ENCODE measurements around the gene KRT13.
A peak's percentile ranks its signal among the peaks of the same experiment; 100 is the strongest.

KRT13 gene

DNA sequence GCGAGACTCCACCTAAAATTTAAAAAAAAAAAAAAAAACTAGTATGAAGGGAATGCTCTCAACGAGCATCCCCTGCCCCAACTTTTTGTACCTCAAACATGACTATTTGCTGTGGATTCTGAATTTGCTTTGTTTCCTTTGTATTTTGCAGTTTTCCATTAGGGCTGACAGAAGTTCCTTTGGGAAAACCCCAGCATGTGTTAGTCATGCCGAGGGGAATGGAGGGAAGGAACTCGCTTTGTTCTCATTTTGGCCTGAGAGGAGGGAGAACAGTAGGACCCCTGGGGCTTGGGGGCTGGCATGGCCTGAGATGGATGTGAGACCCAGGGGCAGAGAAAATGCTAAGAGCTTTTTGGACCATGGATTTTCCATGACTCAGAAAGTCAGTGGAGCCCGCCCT lies 46.0 kb upstream of the KRT13 start:
- Histone ChIP-seq H3K4me1 (ENCODE audit: low read depth, poor library complexity, severe bottlenecking) (peaks cover 12% of the 10 kb centered on the region), H3K79me2 (ENCODE audit: insufficient read depth, low read depth) (no peaks in the 10 kb centered on the region), H3K4me2 (no peak overlapping the region), H3K36me3 (ENCODE audit: insufficient read depth) (no peaks in the 10 kb centered on the region), H3K9ac (no peak overlapping the region), H3K4me3 (IDR thresholded peaks at IDR 0.05; ENCODE audit: insufficient read depth, low read depth, low read length) (no peak overlapping the region), H3K27me3 (ENCODE audit: insufficient read depth, low read depth) (peaks cover 9% of the 10 kb centered on the region; the same call in 1 of the 2 replicates), H3K27ac (no peak overlapping the region), H4K20me1 (ENCODE audit: insufficient read depth) (no peaks in the 10 kb centered on the region), H2AFZ (ENCODE audit: low read depth) (no peak overlapping the region)
- TF ChIP-seq, protein P1, sequence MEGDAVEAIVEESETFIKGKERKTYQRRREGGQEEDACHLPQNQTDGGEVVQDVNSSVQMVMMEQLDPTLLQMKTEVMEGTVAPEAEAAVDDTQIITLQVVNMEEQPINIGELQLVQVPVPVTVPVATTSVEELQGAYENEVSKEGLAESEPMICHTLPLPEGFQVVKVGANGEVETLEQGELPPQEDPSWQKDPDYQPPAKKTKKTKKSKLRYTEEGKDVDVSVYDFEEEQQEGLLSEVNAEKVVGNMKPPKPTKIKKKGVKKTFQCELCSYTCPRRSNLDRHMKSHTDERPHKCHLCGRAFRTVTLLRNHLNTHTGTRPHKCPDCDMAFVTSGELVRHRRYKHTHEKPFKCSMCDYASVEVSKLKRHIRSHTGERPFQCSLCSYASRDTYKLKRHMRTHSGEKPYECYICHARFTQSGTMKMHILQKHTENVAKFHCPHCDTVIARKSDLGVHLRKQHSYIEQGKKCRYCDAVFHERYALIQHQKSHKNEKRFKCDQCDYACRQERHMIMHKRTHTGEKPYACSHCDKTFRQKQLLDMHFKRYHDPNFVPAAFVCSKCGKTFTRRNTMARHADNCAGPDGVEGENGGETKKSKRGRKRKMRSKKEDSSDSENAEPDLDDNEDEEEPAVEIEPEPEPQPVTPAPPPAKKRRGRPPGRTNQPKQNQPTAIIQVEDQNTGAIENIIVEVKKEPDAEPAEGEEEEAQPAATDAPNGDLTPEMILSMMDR (conservative IDR thresholded peaks at IDR 0.05; ENCODE audit: low read depth, low read length), result no peak

DNA sequence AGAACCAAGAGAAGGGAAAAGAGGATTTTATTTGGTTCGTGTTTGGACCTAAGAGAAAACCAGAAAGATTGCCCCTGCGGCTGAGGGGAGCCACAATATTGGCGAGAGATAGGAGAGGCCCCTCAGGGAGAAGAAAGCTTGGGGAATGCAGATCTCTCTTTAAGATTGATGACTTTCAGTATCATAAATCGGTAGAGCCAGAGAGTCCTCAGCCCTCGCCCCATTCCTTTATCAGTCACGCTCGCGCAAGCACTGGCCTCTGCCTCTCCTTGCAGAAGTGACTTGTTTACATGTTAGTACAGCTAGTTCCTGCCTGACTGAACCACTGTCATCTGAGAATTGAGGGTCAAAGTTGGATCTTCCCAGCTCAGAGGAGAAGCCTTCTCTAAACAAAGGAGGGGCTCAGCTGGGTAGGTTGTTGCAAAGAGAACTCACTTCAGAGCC lies 44.2 kb upstream of the KRT13 start:
- peaks cover 12% of the 10 kb centered on the region for H3K4me1 ChIP-seq (ENCODE audit: low read depth, poor library complexity, severe bottlenecking)
- peak overlapping the region; percentile 52 for H3K4me2 ChIP-seq
- H2AFZ ChIP-seq (ENCODE audit: low read depth), result peak overlapping the region; percentile 81
- no peak overlapping the region for H3K27ac ChIP-seq
- no peaks in the 10 kb centered on the region for H4K20me1 ChIP-seq (ENCODE audit: insufficient read depth)
- H3K36me3 ChIP-seq (ENCODE audit: insufficient read depth), result no peaks in the 10 kb centered on the region
- H3K79me2 ChIP-seq (ENCODE audit: insufficient read depth, low read depth), result no peaks in the 10 kb centered on the region
- no peak overlapping the region for H3K4me3 ChIP-seq (IDR thresholded peaks at IDR 0.05; ENCODE audit: insufficient read depth, low read depth, low read length)
- TF ChIP-seq, protein P1 (conservative IDR thresholded peaks at IDR 0.05; ENCODE audit: low read depth, low read length), result no peak
- H3K9ac ChIP-seq, result no peak overlapping the region
- peaks cover 1% of the 10 kb centered on the region; the same call in 1 of the 2 replicates for H3K27me3 ChIP-seq (ENCODE audit: insufficient read depth, low read depth)

DNA sequence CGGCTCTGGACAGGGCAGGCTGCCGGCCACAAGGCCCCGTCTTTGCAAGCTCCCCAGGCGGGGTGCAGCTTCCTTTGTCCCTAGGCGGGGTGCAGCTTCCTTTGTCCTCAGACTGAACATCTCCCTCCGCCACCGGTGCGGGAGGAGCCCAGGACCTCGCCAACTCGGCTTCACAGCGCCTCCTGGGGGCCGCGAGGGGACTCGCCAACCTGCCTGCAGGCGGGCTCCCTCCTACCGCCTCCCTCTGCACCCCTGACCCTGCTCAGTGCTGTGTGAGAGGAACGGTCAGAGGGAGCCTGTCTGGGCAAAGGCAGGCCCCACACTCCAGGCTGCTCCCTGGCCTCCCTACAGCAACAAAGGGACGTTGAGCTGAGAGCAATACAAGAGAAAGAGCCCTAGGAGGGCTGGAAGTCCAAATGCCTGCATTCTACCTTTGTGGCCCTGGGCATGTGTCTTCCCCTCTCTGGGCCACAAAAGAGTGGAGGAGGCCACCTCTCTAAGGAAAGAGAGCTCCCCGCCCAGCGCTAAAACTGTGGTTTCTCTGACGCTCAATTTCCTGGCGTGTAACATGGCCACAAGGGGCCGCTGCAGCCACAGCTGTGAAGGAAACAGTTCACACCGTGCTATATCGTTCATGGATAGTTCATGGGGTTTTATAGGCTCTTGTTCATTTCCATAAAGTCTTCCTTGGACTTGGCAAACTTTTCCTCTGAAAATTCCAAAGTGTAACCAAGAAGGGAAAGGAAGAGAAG lies 43.6 kb upstream of the KRT13 start:
- Histone ChIP-seq H3K4me1 (ENCODE audit: low read depth, poor library complexity, severe bottlenecking) (peaks cover 12% of the 10 kb centered on the region), H2AFZ (ENCODE audit: low read depth) (peak overlapping the region; percentile 81), H3K27me3 (ENCODE audit: insufficient read depth, low read depth) (no peaks in the 10 kb centered on the region), H3K27ac (no peak overlapping the region), H3K79me2 (ENCODE audit: insufficient read depth, low read depth) (no peaks in the 10 kb centered on the region), H3K36me3 (ENCODE audit: insufficient read depth) (no peaks in the 10 kb centered on the region), H3K4me2 (peak overlapping the region; percentile 52), H3K9ac (no peak overlapping the region), H4K20me1 (ENCODE audit: insufficient read depth) (no peaks in the 10 kb centered on the region), H3K4me3 (IDR thresholded peaks at IDR 0.05; ENCODE audit: insufficient read depth, low read depth, low read length) (no peak overlapping the region)
- TF ChIP-seq, protein P1 (conservative IDR thresholded peaks at IDR 0.05; ENCODE audit: low read depth, low read length), result peak; percentile 98

DNA sequence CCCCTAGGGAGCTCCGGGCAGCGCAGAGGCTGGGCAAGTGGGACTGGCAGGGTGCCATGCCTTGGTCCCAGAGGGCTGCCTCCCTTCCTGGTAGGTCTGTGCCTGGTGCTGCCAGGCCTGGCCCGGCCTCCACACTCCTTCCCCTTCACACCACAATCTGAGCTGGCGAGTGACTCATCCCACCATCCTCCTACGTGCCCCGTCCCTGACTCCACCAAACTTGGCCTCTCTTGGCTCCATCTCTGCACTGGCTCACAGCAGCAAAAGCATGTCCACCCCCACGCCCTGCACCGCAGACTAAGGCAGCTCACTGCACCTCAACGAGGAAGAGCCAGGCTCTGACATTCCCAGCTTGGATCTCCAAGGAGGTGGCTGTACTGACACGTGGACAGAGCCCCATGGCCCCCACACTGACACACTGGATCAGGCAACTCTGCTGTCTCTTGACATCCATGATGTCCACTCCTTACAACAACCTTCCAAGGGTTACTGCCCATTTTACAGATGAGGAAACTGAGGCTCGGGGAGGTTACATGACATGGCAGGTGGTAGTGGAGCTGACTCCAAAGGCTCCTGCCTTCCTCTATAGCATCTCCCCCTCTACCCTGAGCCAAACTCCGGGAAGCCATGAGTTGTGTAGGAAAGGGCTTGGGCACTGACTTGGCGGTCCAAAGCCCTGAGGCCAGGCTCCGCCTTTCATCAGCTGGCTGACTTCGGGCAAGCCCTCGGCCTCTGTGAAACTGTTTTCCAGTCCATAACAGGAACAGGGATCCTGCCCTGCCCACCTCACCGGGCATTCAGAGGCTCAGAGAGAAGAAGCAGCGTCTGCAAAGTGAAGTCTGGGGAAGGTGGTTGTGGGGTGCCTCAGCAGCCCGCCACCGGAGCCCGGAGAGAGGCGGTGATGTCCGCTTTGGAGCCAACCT lies 42.8 kb upstream of the KRT13 start:
- Histone ChIP-seq H3K4me2 (peak overlapping the region; percentile 52; the same call in 1 of the 2 replicates), H2AFZ (ENCODE audit: low read depth) (peak overlapping the region; percentile 81; the same call in 1 of the 2 replicates)

More for the DNA sequence above, 42.8 kb upstream of the KRT13 start:
- H3K9ac ChIP-seq, result no peak overlapping the region
- H3K27me3 ChIP-seq (ENCODE audit: insufficient read depth, low read depth), result no peaks in the 10 kb centered on the region
- no peaks in the 10 kb centered on the region for H3K79me2 ChIP-seq (ENCODE audit: insufficient read depth, low read depth)
- no peaks in the 10 kb centered on the region for H4K20me1 ChIP-seq (ENCODE audit: insufficient read depth)
- H3K27ac ChIP-seq, result no peak overlapping the region
- H3K4me3 ChIP-seq (IDR thresholded peaks at IDR 0.05; ENCODE audit: insufficient read depth, low read depth, low read length), result no peak overlapping the region
- no peaks in the 10 kb centered on the region for H3K36me3 ChIP-seq (ENCODE audit: insufficient read depth)
- TF ChIP-seq, protein P1 (conservative IDR thresholded peaks at IDR 0.05; ENCODE audit: low read depth, low read length), result no peak
- peaks cover 12% of the 10 kb centered on the region for H3K4me1 ChIP-seq (ENCODE audit: low read depth, poor library complexity, severe bottlenecking)
